ENCODE results near the gene MGAT5. TPM values are rescaled to one million over a fixed set of nuclear protein-coding genes. Genes with fewer than 3 reads are reported as not detected.

MGAT5 gene
- total RNA-seq, 1 experiment from 2014 or later, result 34.0 TPM

DNA sequence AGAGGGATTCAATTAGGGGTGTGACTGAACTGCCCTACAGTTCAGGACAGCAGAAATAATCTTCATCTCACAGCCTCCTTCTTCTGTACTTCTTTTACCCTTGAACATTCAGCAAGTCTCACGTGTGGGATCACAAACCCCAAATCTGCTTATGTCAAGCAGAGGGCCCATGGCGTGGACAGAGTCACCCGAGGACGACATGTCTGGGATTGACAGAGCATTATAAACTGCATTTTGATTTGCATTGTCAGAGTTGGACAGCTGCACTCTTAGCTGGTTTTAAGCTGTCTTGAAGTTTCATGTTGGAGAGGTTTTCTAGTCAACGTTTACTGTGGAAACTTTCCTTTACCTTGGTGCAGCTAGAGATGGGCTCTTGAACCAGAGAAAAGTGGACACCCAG, 26.4 kb downstream of the MGAT5 start:
- DNase-seq (ENCODE audit: low read depth, low spot score), result no peak
- no peaks in the 10 kb centered on the region; the same call in 1 of the 2 replicates for H4K20me1 ChIP-seq (ENCODE audit: insufficient read depth)
- H3K27ac ChIP-seq (ENCODE audit: low read depth, low read length), result no peak overlapping the region
- H2AFZ ChIP-seq (ENCODE audit: low read depth, low read length, poor library complexity, severe bottlenecking), result no peak overlapping the region
- ChIA-PET POLR2A (no interaction called here), RAD21 (ENCODE audit: low non-redundant PET in 1 of 2, low total read pairs in 2 of 2, uncharacterized antibody in 2 of 2, unreplicated experiment in 2 of 2) (no interaction called here), CTCF (no interaction called here)
- H3K4me2 ChIP-seq (ENCODE audit: low read length), result no peak overlapping the region
- ATAC-seq, result no peak
- intact Hi-C loops (cut with micrococcal nuclease), result no loop called here
- H3K79me2 ChIP-seq (ENCODE audit: insufficient read depth, low read length), result no peaks in the 10 kb centered on the region
- TF ChIP-seq ZNF274 (IDR thresholded peaks at IDR 0.05; ENCODE audit: low read depth, low read length) (no peak), YY1 (IDR thresholded peaks at IDR 0.05; ENCODE audit: extremely low read depth, insufficient replicate concordance, low read depth, low read length) (no peak), ZFX (IDR thresholded peaks at IDR 0.05) (no peak), EGR1 (IDR thresholded peaks at IDR 0.05; ENCODE audit: low read depth) (no peak), CBX3 (IDR thresholded peaks at IDR 0.05; ENCODE audit: low read depth) (no peak), JUND (IDR thresholded peaks at IDR 0.05) (no peak), POLR2A (IDR thresholded peaks at IDR 0.05; ENCODE audit: borderline replicate concordance, extremely low read depth, insufficient read depth, insufficient read length) (no peak), EZH2phosphoT487 (IDR thresholded peaks at IDR 0.05; ENCODE audit: borderline replicate concordance) (no peak), MAX (IDR thresholded peaks at IDR 0.05) (no peak), CEBPB (IDR thresholded peaks at IDR 0.05; ENCODE audit: low read depth) (no peak), SIN3A (IDR thresholded peaks at IDR 0.05; ENCODE audit: low read depth) (no peak), TCF7L2 (IDR thresholded peaks at IDR 0.05; ENCODE audit: borderline replicate concordance, extremely low read depth, insufficient read depth, insufficient read length) (no peak), ELF1 (IDR thresholded peaks at IDR 0.05; ENCODE audit: borderline replicate concordance, low read depth) (no peak)
- TF ChIP-seq, protein P1, sequence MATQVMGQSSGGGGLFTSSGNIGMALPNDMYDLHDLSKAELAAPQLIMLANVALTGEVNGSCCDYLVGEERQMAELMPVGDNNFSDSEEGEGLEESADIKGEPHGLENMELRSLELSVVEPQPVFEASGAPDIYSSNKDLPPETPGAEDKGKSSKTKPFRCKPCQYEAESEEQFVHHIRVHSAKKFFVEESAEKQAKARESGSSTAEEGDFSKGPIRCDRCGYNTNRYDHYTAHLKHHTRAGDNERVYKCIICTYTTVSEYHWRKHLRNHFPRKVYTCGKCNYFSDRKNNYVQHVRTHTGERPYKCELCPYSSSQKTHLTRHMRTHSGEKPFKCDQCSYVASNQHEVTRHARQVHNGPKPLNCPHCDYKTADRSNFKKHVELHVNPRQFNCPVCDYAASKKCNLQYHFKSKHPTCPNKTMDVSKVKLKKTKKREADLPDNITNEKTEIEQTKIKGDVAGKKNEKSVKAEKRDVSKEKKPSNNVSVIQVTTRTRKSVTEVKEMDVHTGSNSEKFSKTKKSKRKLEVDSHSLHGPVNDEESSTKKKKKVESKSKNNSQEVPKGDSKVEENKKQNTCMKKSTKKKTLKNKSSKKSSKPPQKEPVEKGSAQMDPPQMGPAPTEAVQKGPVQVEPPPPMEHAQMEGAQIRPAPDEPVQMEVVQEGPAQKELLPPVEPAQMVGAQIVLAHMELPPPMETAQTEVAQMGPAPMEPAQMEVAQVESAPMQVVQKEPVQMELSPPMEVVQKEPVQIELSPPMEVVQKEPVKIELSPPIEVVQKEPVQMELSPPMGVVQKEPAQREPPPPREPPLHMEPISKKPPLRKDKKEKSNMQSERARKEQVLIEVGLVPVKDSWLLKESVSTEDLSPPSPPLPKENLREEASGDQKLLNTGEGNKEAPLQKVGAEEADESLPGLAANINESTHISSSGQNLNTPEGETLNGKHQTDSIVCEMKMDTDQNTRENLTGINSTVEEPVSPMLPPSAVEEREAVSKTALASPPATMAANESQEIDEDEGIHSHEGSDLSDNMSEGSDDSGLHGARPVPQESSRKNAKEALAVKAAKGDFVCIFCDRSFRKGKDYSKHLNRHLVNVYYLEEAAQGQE (IDR thresholded peaks at IDR 0.05; ENCODE audit: low read depth), result no peak
- TF ChIP-seq, protein P2, sequence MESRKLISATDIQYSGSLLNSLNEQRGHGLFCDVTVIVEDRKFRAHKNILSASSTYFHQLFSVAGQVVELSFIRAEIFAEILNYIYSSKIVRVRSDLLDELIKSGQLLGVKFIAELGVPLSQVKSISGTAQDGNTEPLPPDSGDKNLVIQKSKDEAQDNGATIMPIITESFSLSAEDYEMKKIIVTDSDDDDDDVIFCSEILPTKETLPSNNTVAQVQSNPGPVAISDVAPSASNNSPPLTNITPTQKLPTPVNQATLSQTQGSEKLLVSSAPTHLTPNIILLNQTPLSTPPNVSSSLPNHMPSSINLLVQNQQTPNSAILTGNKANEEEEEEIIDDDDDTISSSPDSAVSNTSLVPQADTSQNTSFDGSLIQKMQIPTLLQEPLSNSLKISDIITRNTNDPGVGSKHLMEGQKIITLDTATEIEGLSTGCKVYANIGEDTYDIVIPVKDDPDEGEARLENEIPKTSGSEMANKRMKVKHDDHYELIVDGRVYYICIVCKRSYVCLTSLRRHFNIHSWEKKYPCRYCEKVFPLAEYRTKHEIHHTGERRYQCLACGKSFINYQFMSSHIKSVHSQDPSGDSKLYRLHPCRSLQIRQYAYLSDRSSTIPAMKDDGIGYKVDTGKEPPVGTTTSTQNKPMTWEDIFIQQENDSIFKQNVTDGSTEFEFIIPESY (IDR thresholded peaks at IDR 0.05; ENCODE audit: extremely low read depth, insufficient replicate concordance, low read length), result no peak
- TF ChIP-seq, protein P3, sequence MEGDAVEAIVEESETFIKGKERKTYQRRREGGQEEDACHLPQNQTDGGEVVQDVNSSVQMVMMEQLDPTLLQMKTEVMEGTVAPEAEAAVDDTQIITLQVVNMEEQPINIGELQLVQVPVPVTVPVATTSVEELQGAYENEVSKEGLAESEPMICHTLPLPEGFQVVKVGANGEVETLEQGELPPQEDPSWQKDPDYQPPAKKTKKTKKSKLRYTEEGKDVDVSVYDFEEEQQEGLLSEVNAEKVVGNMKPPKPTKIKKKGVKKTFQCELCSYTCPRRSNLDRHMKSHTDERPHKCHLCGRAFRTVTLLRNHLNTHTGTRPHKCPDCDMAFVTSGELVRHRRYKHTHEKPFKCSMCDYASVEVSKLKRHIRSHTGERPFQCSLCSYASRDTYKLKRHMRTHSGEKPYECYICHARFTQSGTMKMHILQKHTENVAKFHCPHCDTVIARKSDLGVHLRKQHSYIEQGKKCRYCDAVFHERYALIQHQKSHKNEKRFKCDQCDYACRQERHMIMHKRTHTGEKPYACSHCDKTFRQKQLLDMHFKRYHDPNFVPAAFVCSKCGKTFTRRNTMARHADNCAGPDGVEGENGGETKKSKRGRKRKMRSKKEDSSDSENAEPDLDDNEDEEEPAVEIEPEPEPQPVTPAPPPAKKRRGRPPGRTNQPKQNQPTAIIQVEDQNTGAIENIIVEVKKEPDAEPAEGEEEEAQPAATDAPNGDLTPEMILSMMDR (IDR thresholded peaks at IDR 0.05 in 2 of 3, conservative IDR thresholded peaks at IDR 0.05 in 1 of 3; ENCODE audit: borderline replicate concordance in 1 of 3, insufficient read depth in 1 of 3, low read depth in 2 of 3, low read length in 2 of 3), result no peak
- TF ChIP-seq, protein P4, sequence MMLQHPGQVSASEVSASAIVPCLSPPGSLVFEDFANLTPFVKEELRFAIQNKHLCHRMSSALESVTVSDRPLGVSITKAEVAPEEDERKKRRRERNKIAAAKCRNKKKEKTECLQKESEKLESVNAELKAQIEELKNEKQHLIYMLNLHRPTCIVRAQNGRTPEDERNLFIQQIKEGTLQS (IDR thresholded peaks at IDR 0.05), result no peak
- no peak overlapping the region for H3K9ac ChIP-seq (ENCODE audit: low read length)
- no peaks in the 10 kb centered on the region for H3K9me3 ChIP-seq (ENCODE audit: control insufficient read depth in 1 of 2, insufficient read depth in 1 of 2, low read depth in 1 of 2, low read length in 2 of 2)
- no peaks in the 10 kb centered on the region for H3K36me3 ChIP-seq (ENCODE audit: control insufficient read depth in 1 of 2, insufficient read depth in 2 of 2, low read length in 2 of 2)
- no peaks in the 10 kb centered on the region for H3K9me2 ChIP-seq (ENCODE audit: insufficient read depth)
- BruUV-seq (replicated peaks), result no TSS peak
- H3K27me3 ChIP-seq (ENCODE audit: insufficient read depth, low read length), result no peaks in the 10 kb centered on the region
- peaks cover 0 to 5% of the 10 kb centered on the region in 2 experiments; a peak in 1 of 4 replicates for H3K4me1 ChIP-seq (ENCODE audit: control insufficient read depth in 1 of 2, insufficient read depth in 2 of 2, low read length in 2 of 2)
- H3K4me3 ChIP-seq (replicated peaks in 1 of 2; ENCODE audit: low read depth in 1 of 2, low read length in 2 of 2), result no peak overlapping the region

All from HCT116 (cell line).